ENCODE measurements around the gene CD96.
"Not testable (repeated sequence)": the region's sequence is repeated elsewhere in the genome, so short reads cannot be mapped to it uniquely, and the experiment has no call there.

Gene CD96

GRCh38 chr3:111669926-111670630 lies 128.1 kb downstream of the CD96 start:
- no peak overlapping the region for H3K4me3 ChIP-seq (ENCODE audit: low read length)
- no peaks in the 10 kb centered on the region for H3K4me1 ChIP-seq (ENCODE audit: control insufficient read depth, insufficient read depth, low read length)
- no peak overlapping the region for H3K27ac ChIP-seq (ENCODE audit: low read length)
- H3K9me3 ChIP-seq (ENCODE audit: control insufficient read depth, insufficient read depth, low read length), result no peaks in the 10 kb centered on the region
- no peak for DNase-seq (ENCODE audit: low read depth, low spot score)
- no CpG with 5 or more reads among the region's 7 CpGs for WGBS (ENCODE audit: insufficient coverage, insufficient read length)
- H3K27me3 ChIP-seq (ENCODE audit: control insufficient read depth, insufficient read depth, low read length), result peaks cover 6% of the 10 kb centered on the region; the same call in 1 of the 2 replicates
- no peaks in the 10 kb centered on the region for H3K36me3 ChIP-seq (ENCODE audit: control insufficient read depth, insufficient read depth, low read length)

- not testable (repeated sequence) for H3K4me3 ChIP-seq (ENCODE audit: low read length); H3K36me3 ChIP-seq (ENCODE audit: control insufficient read depth, insufficient read depth, low read length); DNase-seq (ENCODE audit: low read depth, low spot score); H3K27me3 ChIP-seq (ENCODE audit: control insufficient read depth, insufficient read depth, low read length); H3K4me1 ChIP-seq (ENCODE audit: control insufficient read depth, insufficient read depth, low read length); H3K9me3 ChIP-seq (ENCODE audit: control insufficient read depth, insufficient read depth, low read length); H3K27ac ChIP-seq (ENCODE audit: low read length)
- no CpG with 5 or more reads among the region's 6 CpGs for WGBS (ENCODE audit: insufficient coverage, insufficient read length)
Measured at GRCh38 chr3:111672461-111672860, 130.5 kb downstream of the CD96 start.

GRCh38 chr3:111675846-111676210 lies 133.8 kb downstream of the CD96 start:
- DNase-seq (ENCODE audit: low read depth, low spot score), result no peak
- H3K27ac ChIP-seq (ENCODE audit: low read length), result no peak overlapping the region
- no peaks in the 10 kb centered on the region for H3K4me1 ChIP-seq (ENCODE audit: control insufficient read depth, insufficient read depth, low read length)
- no peak overlapping the region for H3K4me3 ChIP-seq (ENCODE audit: low read length)
- peaks cover 6% of the 10 kb centered on the region; the same call in 1 of the 2 replicates for H3K27me3 ChIP-seq (ENCODE audit: control insufficient read depth, insufficient read depth, low read length)
- H3K36me3 ChIP-seq (ENCODE audit: control insufficient read depth, insufficient read depth, low read length), result no peaks in the 10 kb centered on the region
- H3K9me3 ChIP-seq (ENCODE audit: control insufficient read depth, insufficient read depth, low read length), result no peaks in the 10 kb centered on the region
- WGBS (ENCODE audit: insufficient coverage, insufficient read length), result no CpG with 5 or more reads among the region's 1 CpG

GRCh38 chr3:111676211-111677006 lies 134.4 kb downstream of the CD96 start:
- no peaks in the 10 kb centered on the region for H3K9me3 ChIP-seq (ENCODE audit: control insufficient read depth, insufficient read depth, low read length)
- H3K27me3 ChIP-seq (ENCODE audit: control insufficient read depth, insufficient read depth, low read length), result peaks cover 6% of the 10 kb centered on the region; the same call in 1 of the 2 replicates
- no peaks in the 10 kb centered on the region for H3K36me3 ChIP-seq (ENCODE audit: control insufficient read depth, insufficient read depth, low read length)
- no peak for DNase-seq (ENCODE audit: low read depth, low spot score)
- WGBS (ENCODE audit: insufficient coverage, insufficient read length), result no CpG with 5 or more reads among the region's 8 CpGs
- no peak overlapping the region for H3K4me3 ChIP-seq (ENCODE audit: low read length)
- H3K4me1 ChIP-seq (ENCODE audit: control insufficient read depth, insufficient read depth, low read length), result no peaks in the 10 kb centered on the region
- no peak overlapping the region for H3K27ac ChIP-seq (ENCODE audit: low read length)

- Histone ChIP-seq H3K4me3 (ENCODE audit: low read length) (no peak overlapping the region), H3K36me3 (ENCODE audit: control insufficient read depth, insufficient read depth, low read length) (no peaks in the 10 kb centered on the region), H3K27ac (ENCODE audit: low read length) (no peak overlapping the region), H3K4me1 (ENCODE audit: control insufficient read depth, insufficient read depth, low read length) (no peaks in the 10 kb centered on the region), H3K27me3 (ENCODE audit: control insufficient read depth, insufficient read depth, low read length) (peaks cover 6% of the 10 kb centered on the region; the same call in 1 of the 2 replicates), H3K9me3 (ENCODE audit: control insufficient read depth, insufficient read depth, low read length) (no peaks in the 10 kb centered on the region)
- WGBS (ENCODE audit: insufficient coverage, insufficient read length), result no CpG with 5 or more reads among the region's 4 CpGs
- no peak for DNase-seq (ENCODE audit: low read depth, low spot score)
Measured at GRCh38 chr3:111677007-111677392, 135.0 kb downstream of the CD96 start.

- WGBS (ENCODE audit: insufficient coverage, insufficient read length), result 100% methylated on average over 1 of the region's 7 CpGs
- Histone ChIP-seq H3K27me3 (ENCODE audit: control insufficient read depth, insufficient read depth, low read length) (no peaks in the 10 kb centered on the region), H3K4me3 (ENCODE audit: low read length) (no peak overlapping the region), H3K9me3 (ENCODE audit: control insufficient read depth, insufficient read depth, low read length) (no peaks in the 10 kb centered on the region), H3K4me1 (ENCODE audit: control insufficient read depth, insufficient read depth, low read length) (no peaks in the 10 kb centered on the region), H3K36me3 (ENCODE audit: control insufficient read depth, insufficient read depth, low read length) (no peaks in the 10 kb centered on the region), H3K27ac (ENCODE audit: low read length) (no peak overlapping the region)
- no peak for DNase-seq (ENCODE audit: low read depth, low spot score)
Measured at GRCh38 chr3:111681661-111682426, 139.8 kb downstream of the CD96 start.

GRCh38 chr3:111684640-111685039 lies 142.6 kb downstream of the CD96 start:
- Histone ChIP-seq H3K36me3 (ENCODE audit: control insufficient read depth, insufficient read depth, low read length) (no peaks in the 10 kb centered on the region), H3K4me1 (ENCODE audit: control insufficient read depth, insufficient read depth, low read length) (no peaks in the 10 kb centered on the region), H3K4me3 (ENCODE audit: low read length) (no peak overlapping the region), H3K9me3 (ENCODE audit: control insufficient read depth, insufficient read depth, low read length) (no peaks in the 10 kb centered on the region), H3K27ac (ENCODE audit: low read length) (no peak overlapping the region), H3K27me3 (ENCODE audit: control insufficient read depth, insufficient read depth, low read length) (no peaks in the 10 kb centered on the region)
- no CpG with 5 or more reads among the region's 4 CpGs for WGBS (ENCODE audit: insufficient coverage, insufficient read length)
- no peak for DNase-seq (ENCODE audit: low read depth, low spot score)

GRCh38 chr3:111688190-111688800 lies 146.3 kb downstream of the CD96 start:
- H3K9me3 ChIP-seq (ENCODE audit: control insufficient read depth, insufficient read depth, low read length), result no peaks in the 10 kb centered on the region
- H3K36me3 ChIP-seq (ENCODE audit: control insufficient read depth, insufficient read depth, low read length), result no peaks in the 10 kb centered on the region
- no peak overlapping the region for H3K4me3 ChIP-seq (ENCODE audit: low read length)
- H3K27ac ChIP-seq (ENCODE audit: low read length), result no peak overlapping the region
- H3K4me1 ChIP-seq (ENCODE audit: control insufficient read depth, insufficient read depth, low read length), result no peaks in the 10 kb centered on the region
- WGBS (ENCODE audit: insufficient coverage, insufficient read length), result no CpG with 5 or more reads among the region's 2 CpGs
- no peaks in the 10 kb centered on the region for H3K27me3 ChIP-seq (ENCODE audit: control insufficient read depth, insufficient read depth, low read length)
- DNase-seq (ENCODE audit: low read depth, low spot score), result no peak

GRCh38 chr3:111690242-111690641 lies 148.2 kb downstream of the CD96 start:
- no peak for DNase-seq (ENCODE audit: low read depth, low spot score)
- H3K27me3 ChIP-seq (ENCODE audit: control insufficient read depth, insufficient read depth, low read length), result no peaks in the 10 kb centered on the region
- H3K27ac ChIP-seq (ENCODE audit: low read length), result no peak overlapping the region
- no CpG with 5 or more reads among the region's 3 CpGs for WGBS (ENCODE audit: insufficient coverage, insufficient read length)
- no peaks in the 10 kb centered on the region for H3K36me3 ChIP-seq (ENCODE audit: control insufficient read depth, insufficient read depth, low read length)
- no peak overlapping the region for H3K4me3 ChIP-seq (ENCODE audit: low read length)
- H3K9me3 ChIP-seq (ENCODE audit: control insufficient read depth, insufficient read depth, low read length), result no peaks in the 10 kb centered on the region
- no peaks in the 10 kb centered on the region for H3K4me1 ChIP-seq (ENCODE audit: control insufficient read depth, insufficient read depth, low read length)

GRCh38 chr3:111691293-111691909 lies 149.4 kb downstream of the CD96 start:
- Histone ChIP-seq H3K27me3 (ENCODE audit: control insufficient read depth, insufficient read depth, low read length) (no peaks in the 10 kb centered on the region), H3K4me3 (ENCODE audit: low read length) (no peak overlapping the region), H3K4me1 (ENCODE audit: control insufficient read depth, insufficient read depth, low read length) (no peaks in the 10 kb centered on the region), H3K27ac (ENCODE audit: low read length) (no peak overlapping the region), H3K36me3 (ENCODE audit: control insufficient read depth, insufficient read depth, low read length) (no peaks in the 10 kb centered on the region), H3K9me3 (ENCODE audit: control insufficient read depth, insufficient read depth, low read length) (no peaks in the 10 kb centered on the region)
- WGBS (ENCODE audit: insufficient coverage, insufficient read length), result no CpG with 5 or more reads among the region's 2 CpGs
- DNase-seq (ENCODE audit: low read depth, low spot score), result no peak
